ENCODE results near the gene EFNA1. TPM values are rescaled to one million over a fixed set of nuclear protein-coding genes. Genes with fewer than 3 reads are reported as not detected.

Gene EFNA1
- total RNA-seq, 2 donors from 2014 or later, result 3.6 to 5.0 TPM

- peak overlapping the region; percentile 99 for H3K4me3 ChIP-seq (ENCODE audit: low read length)
- H3K27me3 ChIP-seq (ENCODE audit: control insufficient read depth, insufficient read depth, low read length, poor library complexity, severe bottlenecking), result no peaks in the 10 kb centered on the region
- Mint-ChIP-seq H3K9me3 (no peaks in the 10 kb centered on the region), H3K4me1 (peaks cover 13% of the 10 kb centered on the region), H3K4me3 (peak overlapping the region; percentile 94), H3K36me3 (ENCODE audit: low read depth) (peaks cover 17% of the 10 kb centered on the region), H3K27me3 (ENCODE audit: insufficient read depth) (peaks cover 23% of the 10 kb centered on the region), H3K27ac (no peak overlapping the region)
- WGBS, 2 experiments (ENCODE audit: insufficient coverage in 1 of 2, insufficient read length in 1 of 2), result 64 to 70% methylated on average over 4 to 6 of the region's 6 CpGs
- DNase-seq, result peak; percentile 51
- no peaks in the 10 kb centered on the region for H3K9me3 ChIP-seq (ENCODE audit: control insufficient read depth, low read length)
- no peak overlapping the region for H3K9ac ChIP-seq (ENCODE audit: extremely low read depth, low read length, poor library complexity, severe bottlenecking)
- no peak for TF ChIP-seq CTCF (conservative IDR thresholded peaks at IDR 0.05)
- peaks cover 12% of the 10 kb centered on the region for H3K36me3 ChIP-seq (ENCODE audit: control insufficient read depth, insufficient read depth, low read length)
- H3K4me1 ChIP-seq (ENCODE audit: control insufficient read depth, insufficient read depth, low read length), result peaks cover 4% of the 10 kb centered on the region
- no peak overlapping the region for H3K27ac ChIP-seq (ENCODE audit: low read depth, low read length)
These were observed 9.1 kb downstream of the EFNA1 start for GRCh38 chr1:155136748-155137147.

- Mint-ChIP-seq H3K4me1 (peaks cover 13% of the 10 kb centered on the region), H3K27me3 (ENCODE audit: insufficient read depth) (peaks cover 26% of the 10 kb centered on the region), H3K4me3 (peak overlapping the region; percentile 94), H3K36me3 (ENCODE audit: low read depth) (peaks cover 15% of the 10 kb centered on the region), H3K9me3 (no peaks in the 10 kb centered on the region), H3K27ac (no peak overlapping the region)
- Histone ChIP-seq H3K27me3 (ENCODE audit: control insufficient read depth, insufficient read depth, low read length, poor library complexity, severe bottlenecking) (peaks cover under 1% of the 10 kb centered on the region), H3K27ac (ENCODE audit: low read depth, low read length) (no peak overlapping the region), H3K36me3 (ENCODE audit: control insufficient read depth, insufficient read depth, low read length) (peaks cover 12% of the 10 kb centered on the region), H3K9ac (ENCODE audit: extremely low read depth, low read length, poor library complexity, severe bottlenecking) (no peak overlapping the region), H3K4me3 (ENCODE audit: low read length) (peak overlapping the region; percentile 99), H3K4me1 (ENCODE audit: control insufficient read depth, insufficient read depth, low read length) (peaks cover 4% of the 10 kb centered on the region), H3K9me3 (ENCODE audit: control insufficient read depth, low read length) (no peaks in the 10 kb centered on the region)
- 89 to 90% methylated on average over 4 to 6 of the region's 6 CpGs for WGBS, 2 experiments (ENCODE audit: insufficient coverage in 1 of 2, insufficient read length in 1 of 2)
- DNase-seq, result no peak
- TF ChIP-seq CTCF (conservative IDR thresholded peaks at IDR 0.05), result no peak
These were observed 9.7 kb downstream of the EFNA1 start for GRCh38 chr1:155137154-155137949.

GRCh38 chr1:155139895-155140629 is 12.4 kb downstream of the EFNA1 start, which contains the start of gene DPM3:
DPM3 (minus strand) TSS chr1:155140531; CDS start chr1:155140240, 291 bp downstream.
- H3K9me3 Mint-ChIP-seq, result no peaks in the 10 kb centered on the region
- H3K27me3 ChIP-seq (ENCODE audit: control insufficient read depth, insufficient read depth, low read length, poor library complexity, severe bottlenecking), result peaks cover 8% of the 10 kb centered on the region
- DNase-seq, result peak; percentile 93
- peaks cover 7% of the 10 kb centered on the region for H3K4me1 Mint-ChIP-seq
- peak within 1 kb of the TSS; percentile 12 for H3K27ac ChIP-seq (ENCODE audit: low read depth, low read length)
- peaks cover 32% of the 10 kb centered on the region for H3K27me3 Mint-ChIP-seq (ENCODE audit: insufficient read depth)
- no peaks in the 10 kb centered on the region for H3K9me3 ChIP-seq (ENCODE audit: control insufficient read depth, low read length)
- peaks cover 12% of the 10 kb centered on the region for H3K36me3 ChIP-seq (ENCODE audit: control insufficient read depth, insufficient read depth, low read length)
- peaks cover 4% of the 10 kb centered on the region for H3K4me1 ChIP-seq (ENCODE audit: control insufficient read depth, insufficient read depth, low read length)
- 0 to 1% methylated on average over 25 to 42 of the region's 42 CpGs for WGBS, 2 experiments (ENCODE audit: insufficient coverage in 1 of 2, insufficient read length in 1 of 2)
- peak within 1 kb of the TSS; percentile 68 for H3K9ac ChIP-seq (ENCODE audit: extremely low read depth, low read length, poor library complexity, severe bottlenecking)
- peak within 1 kb of the TSS; percentile 94 for H3K27ac Mint-ChIP-seq
- H3K36me3 Mint-ChIP-seq (ENCODE audit: low read depth), result peaks cover 13% of the 10 kb centered on the region
- H3K4me3 Mint-ChIP-seq, result peak within 1 kb of the TSS; percentile 99
- H3K4me3 ChIP-seq (ENCODE audit: low read length), result peak within 1 kb of the TSS; percentile 97
- no peak for TF ChIP-seq CTCF (conservative IDR thresholded peaks at IDR 0.05)

Data from endodermal cell (in vitro differentiated cells).